GM12878 (cell line): Measurements from ENCODE around the gene EP400. TPM values are rescaled to one million over a fixed set of nuclear protein-coding genes. Genes with fewer than 3 reads are reported as not detected.

ENCODE experiments used
- ATAC-seq: fragments of 200-7000 bp; cut with Tn5 transposase; 3 replicates; pipeline ENCODE4 v1.9.1; 2020; ENCODE audit warnings: mild to moderate bottlenecking, moderate library complexity
- BruUV-seq: library from RNA; stranded (reverse); fragments of 400-500 nt; replicated peaks from 2 replicates; lab custom pipeline; 2021; lab: Mats Ljungman, UMichigan
- CTCF ChIA-PET: fragments of 300-600 bp; sonication (Branson Sonifier 250); formaldehyde crosslinking; extraction: SDS; loops from one replicate; lab custom pipeline; 2021; ENCODE audit warnings: inconsistent platforms; lab: Yijun Ruan, JAX
- POLR2A ChIA-PET: fragments of 350-600 bp; formaldehyde crosslinking; extraction: SDS; loops from one replicate; lab custom pipeline; 2021; ENCODE audit warnings: inconsistent platforms; lab: Charles Lee
- RAD21 ChIA-PET: fragments of 300-600 bp; sonication (Branson Sonifier 250); formaldehyde crosslinking; loops from one replicate; lab custom pipeline; 2023; ENCODE audit warnings: antibody characterized with exemption; ENCODE audit not compliant: unreplicated experiment; lab: Charles Lee
- SMC1A ChIA-PET: fragments of 300-600 bp; sonication (Branson Sonifier 250); formaldehyde crosslinking; loops from one replicate; lab custom pipeline; 2023; ENCODE audit not compliant: unreplicated experiment, uncharacterized antibody; lab: Charles Lee
- DNase-seq: peaks from one replicate; pipeline ENCODE4 v3.0.0-alpha.2; 2011; ENCODE audit warnings: low read depth, low spot score
- FAIRE-seq: peaks from 3 replicates; lab custom pipeline; 2011; peaks lifted over from hg19 to GRCh38; lab: Jason Lieb, UNC
- H2AFZ ChIP-seq: 2 replicates; pipeline ENCODE4 v1.6.0; 2011; ENCODE audit warnings: low read depth, low read length, control low read depth; ENCODE audit not compliant: control insufficient read depth
- H3K27ac ChIP-seq: 2 replicates; pipeline ENCODE4 v1.5.1; 2011; ENCODE audit warnings: control low read depth; ENCODE audit not compliant: control insufficient read depth, insufficient read depth
- H3K27me3 ChIP-seq, 2 experiments: replicated peaks in 1 of 2; 2 replicates each; pipeline versions ENCODE4 v1.6.0 to v1.6.1; 2011; ENCODE audit warnings: low read length in 1 of 2; ENCODE audit not compliant: control insufficient read depth in 2 of 2, insufficient read depth in 2 of 2
- H3K36me3 ChIP-seq, 2 experiments: 2 replicates each; pipeline ENCODE4 v1.5.1; 2011; ENCODE audit warnings: low read length in 1 of 2; ENCODE audit not compliant: control insufficient read depth in 2 of 2, insufficient read depth in 2 of 2
- H3K4me1 ChIP-seq: 2 replicates; pipeline ENCODE4 v1.6.1; 2011; ENCODE audit warnings: mild to moderate bottlenecking, low read length, moderate library complexity, mixed read lengths; ENCODE audit not compliant: control insufficient read depth, insufficient read depth
- H3K4me2 ChIP-seq: 2 replicates; pipeline ENCODE4 v1.6.0; 2011; ENCODE audit warnings: control low read depth; ENCODE audit not compliant: control insufficient read depth, insufficient read depth
- H3K4me3 ChIP-seq: fragments of 200-600 bp; sonication (generic); 2 replicates; pipeline ENCODE4 v1.5.1; 2016
- H3K79me2 ChIP-seq: 2 replicates; pipeline ENCODE4 v1.6.0; 2011; ENCODE audit warnings: low read length; ENCODE audit not compliant: control insufficient read depth, insufficient read depth
- H3K9ac ChIP-seq: 2 replicates; pipeline ENCODE4 v1.8.0; 2011; ENCODE audit warnings: low read length, control low read depth, mixed read lengths; ENCODE audit not compliant: control insufficient read depth, insufficient read depth
- H3K9me3 ChIP-seq: replicated peaks from 3 replicates; pipeline ENCODE4 v1.5.1; 2011; ENCODE audit warnings: mild to moderate bottlenecking, low read length; ENCODE audit not compliant: control insufficient read depth, insufficient read depth
- H4K20me1 ChIP-seq: 2 replicates; pipeline ENCODE4 v1.6.0; 2011; ENCODE audit not compliant: control insufficient read depth, insufficient read depth
- ATF7 ChIP-seq: fragments of 450-650 bp; IDR thresholded peaks from 2 replicates; pipeline ENCODE4 v1.6.1; 2016; ENCODE audit warnings: low read depth, mild to moderate bottlenecking
- CEBPZ ChIP-seq: fragments of 150-350 bp; IDR thresholded peaks from 2 replicates; pipeline ENCODE4 v1.6.1; 2016; ENCODE audit warnings: low read depth, low read length
- CHD1 ChIP-seq: IDR thresholded peaks from 2 replicates; pipeline ENCODE4 v1.6.1; 2012; ENCODE audit warnings: low read depth, low read length, improper control_type of control experiment
- EED ChIP-seq: sonication (generic); IDR thresholded peaks from 2 replicates; pipeline ENCODE4 v1.6.1; 2016; ENCODE audit warnings: antibody characterized with exemption, low read depth
- FOS ChIP-seq: IDR thresholded peaks from 3 replicates; pipeline ENCODE4 v1.6.1; 2011; ENCODE audit warnings: borderline replicate concordance; ENCODE audit not compliant: insufficient read length; ENCODE audit errors: extremely low read depth
- GABPA ChIP-seq: IDR thresholded peaks from 2 replicates; pipeline ENCODE4 v1.6.1; 2014; ENCODE audit warnings: antibody characterized with exemption, low read depth, mild to moderate bottlenecking, inconsistent platforms
- NKRF ChIP-seq: fragments of 450-650 bp; conservative IDR thresholded peaks from 2 replicates; pipeline ENCODE4 v1.6.1; 2017; ENCODE audit warnings: mild to moderate bottlenecking, moderate library complexity
- POLR2A ChIP-seq: IDR thresholded peaks from 2 replicates; pipeline ENCODE4 v1.6.1; 2011; ENCODE audit warnings: low read depth, mild to moderate bottlenecking, low read length
- SREBF2 ChIP-seq: IDR thresholded peaks from 2 replicates; pipeline ENCODE4 v1.6.1; 2012; ENCODE audit warnings: mild to moderate bottlenecking, low read length
- USF2 ChIP-seq: IDR thresholded peaks from 2 replicates; pipeline ENCODE4 v1.6.1; 2011; ENCODE audit warnings: low read depth, low read length, improper control_type of control experiment, borderline replicate concordance
- WRNIP1 ChIP-seq: IDR thresholded peaks from 2 replicates; pipeline ENCODE4 v1.6.1; 2011; ENCODE audit warnings: low read depth, low read length, improper control_type of control experiment, borderline replicate concordance
- YY1 ChIP-seq: IDR thresholded peaks from 2 replicates; pipeline ENCODE4 v1.6.1; 2011; ENCODE audit warnings: low read depth, mild to moderate bottlenecking, low read length
- ZBED1 ChIP-seq: IDR thresholded peaks from 2 replicates; pipeline ENCODE4 v1.6.1; 2016; ENCODE audit warnings: borderline replicate concordance
- ZNF592 ChIP-seq: fragments of 450-650 bp; IDR thresholded peaks from 2 replicates; pipeline ENCODE4 v1.6.1; 2017; ENCODE audit warnings: mild to moderate bottlenecking, moderate library complexity
- WGBS: methylation state at CpG from one replicate; pipeline ENCODE4 v1.1.6; 2016; ENCODE audit warnings: low lambda C conversion rate; ENCODE audit not compliant: insufficient replicate concordance, insufficient coverage; ENCODE audit errors: missing lambda C conversion rate; 5-methylcytosine and 5-hydroxymethylcytosine counted together
- in situ Hi-C: fragments of 300-500 bp; cut with MboI; formaldehyde crosslinking; loops from 9 replicates; pipeline ENCODE4 v1.14.3; 2018; ENCODE audit warnings: mixed read lengths
- intact Hi-C: fragments of 100-400 bp; cut with micrococcal nuclease; formaldehyde crosslinking; loops from one replicate; pipeline ENCODE4 v1.14.2; 2022; ENCODE audit not compliant: unreplicated experiment
- polyA plus RNA-seq, 11 experiments: library from polyadenylated mRNA; depleted of rRNA in 4 of 11; unstranded in 6 of 11; stranded (reverse) in 5 of 11; fragments of >200 nt; fragmentation: Nextera tagmentation in 4 of 11; fragmentation: Illumina TruSeq in 1 of 11; extraction: Ambion mirVana in 4 of 11; extraction: Trizol in 1 of 11; gene quantifications; 1 replicate in 1 of 11; 2 replicates in 10 of 11; pipeline versions ENCODE4 v1.2.1 to v1.2.3, GENCODE V29; 2011 to 2016; ENCODE audit warnings: inconsistent platforms in 2 of 11, missing spikeins in 2 of 11, low read depth in 1 of 11
- total RNA-seq, 4 experiments: library from RNA; depleted of rRNA in 3 of 4; stranded (reverse); fragments of >200 nt in 3 of 4; fragmentation: Illumina TruSeq in 1 of 4; extraction: Trizol in 1 of 4; gene quantifications; 2 replicates each; pipeline versions ENCODE4 v1.2.1 to v1.2.3, GENCODE V29; 2013 to 2021

EP400 gene
- total and polyA plus RNA-seq, 10 of the 15 experiments (the other 5 are each of a cell fraction or from before 2014, with no cell fraction given): 3.8 to 44.2 (median 8.4) TPM

GRCh38 chr12:132071830-132072384 is 122.2 kb downstream of the EP400 start (continued):
- no peak for TF ChIP-seq NKRF
- TF ChIP-seq ATF7: no peak
- TF ChIP-seq CEBPZ: no peak
- no peak for TF ChIP-seq SREBF2
- no peak for TF ChIP-seq CHD1
- TF ChIP-seq POLR2A: no peak

- in situ Hi-C loops (no loop called here), intact Hi-C loops (no loop called here)
- peaks cover 7 to 13% of the 10 kb centered on the region in 2 experiments; a peak in 3 of 4 replicates for H3K36me3 ChIP-seq
- H2AFZ ChIP-seq: no peak overlapping the region
- H3K27ac ChIP-seq: no peak overlapping the region
- CTCF ChIA-PET: interaction anchor here (1.3 kb wide), 1 partner anchor 9 kb away, joined by 5 read pairs; no protein-coding TSS in a partner anchor
- no peaks in the 10 kb centered on the region for H3K79me2 ChIP-seq
- H3K4me2 ChIP-seq: no peak overlapping the region
- FAIRE-seq (no peak), DNase-seq (no peak), ATAC-seq (no peak)
- RAD21 ChIA-PET: no interaction called here
- 96% methylated on average over 14 of the region's 14 CpGs for WGBS
- H3K9me3 ChIP-seq: no peaks in the 10 kb centered on the region
- no peaks in the 10 kb centered on the region for H3K27me3 ChIP-seq
- no peak overlapping the region for H3K9ac ChIP-seq
- BruUV-seq: no TSS peak
- H3K4me3 ChIP-seq: no peak overlapping the region
- no peaks in the 10 kb centered on the region for H4K20me1 ChIP-seq
- SMC1A ChIA-PET: no interaction called here
- peaks cover 25% of the 10 kb centered on the region for H3K4me1 ChIP-seq
- POLR2A ChIA-PET: no interaction called here
- TF ChIP-seq FOS: no peak
- no peak for TF ChIP-seq YY1
- TF ChIP-seq ZNF592: no peak
- no peak for TF ChIP-seq WRNIP1
- TF ChIP-seq ZBED1: no peak
- TF ChIP-seq USF2: no peak
- TF ChIP-seq GABPA: no peak
- no peak for TF ChIP-seq EED
Measured at GRCh38 chr12:132074216-132074615, 124.5 kb downstream of the EP400 start.
